AG04450 (cell line): ENCODE results near the gene FNBP1L. TPM values are rescaled to one million over a fixed set of nuclear protein-coding genes. Genes with fewer than 3 reads are reported as not detected.
"Not testable (repeated sequence)": the region's sequence is repeated elsewhere in the genome, so short reads cannot be mapped to it uniquely, and the experiment has no call there.

Experiments used
- CTCF ChIA-PET: fragments of 300-600, 350-600 bp; formaldehyde crosslinking; extraction: SDS; loops from one replicate; lab custom pipeline; 2022; ENCODE audit warnings: antibody characterized with exemption, inconsistent platforms; lab: Charles Lee
- POLR2A ChIA-PET: fragments of 350-600 bp; formaldehyde crosslinking; extraction: SDS; loops from one replicate; lab custom pipeline; 2021; ENCODE audit warnings: antibody characterized with exemption, inconsistent platforms; lab: Yijun Ruan, JAX
- DNase-seq: peaks from one replicate; pipeline ENCODE4 v3.0.0-alpha.2; 2011; ENCODE audit warnings: low read depth, low spot score
- H3K27ac ChIP-seq: one replicate; pipeline ENCODE4 v1.5.1; 2012; ENCODE audit warnings: low read depth, low read length, control low read depth
- H3K27me3 ChIP-seq: one replicate; pipeline ENCODE4 v1.6.0; 2012; ENCODE audit warnings: low read length; ENCODE audit not compliant: control insufficient read depth, insufficient read depth
- H3K4me3 ChIP-seq: 2 replicates; pipeline ENCODE4 v1.5.1; 2011; ENCODE audit warnings: mild to moderate bottlenecking, low read depth, low read length, control low read depth
- H3K9me3 ChIP-seq: 2 replicates; pipeline ENCODE4 v1.5.1; 2012; ENCODE audit warnings: low read length; ENCODE audit not compliant: control insufficient read depth, insufficient read depth
- polyA plus RNA-seq: library from polyadenylated mRNA; depleted of rRNA; stranded (reverse); fragments of >200 nt; gene quantifications from 2 replicates; pipeline ENCODE4 v1.2.3, GENCODE V29; 2011
- TF ChIP-seq, protein P1 (sequence below): IDR thresholded peaks from 2 replicates; pipeline ENCODE4 v1.5.1; 2011; ENCODE audit warnings: low read depth, low read length, control low read depth, inconsistent platforms

Gene FNBP1L
- polyA plus RNA-seq, 1 experiment, result 24.1 TPM

DNA sequence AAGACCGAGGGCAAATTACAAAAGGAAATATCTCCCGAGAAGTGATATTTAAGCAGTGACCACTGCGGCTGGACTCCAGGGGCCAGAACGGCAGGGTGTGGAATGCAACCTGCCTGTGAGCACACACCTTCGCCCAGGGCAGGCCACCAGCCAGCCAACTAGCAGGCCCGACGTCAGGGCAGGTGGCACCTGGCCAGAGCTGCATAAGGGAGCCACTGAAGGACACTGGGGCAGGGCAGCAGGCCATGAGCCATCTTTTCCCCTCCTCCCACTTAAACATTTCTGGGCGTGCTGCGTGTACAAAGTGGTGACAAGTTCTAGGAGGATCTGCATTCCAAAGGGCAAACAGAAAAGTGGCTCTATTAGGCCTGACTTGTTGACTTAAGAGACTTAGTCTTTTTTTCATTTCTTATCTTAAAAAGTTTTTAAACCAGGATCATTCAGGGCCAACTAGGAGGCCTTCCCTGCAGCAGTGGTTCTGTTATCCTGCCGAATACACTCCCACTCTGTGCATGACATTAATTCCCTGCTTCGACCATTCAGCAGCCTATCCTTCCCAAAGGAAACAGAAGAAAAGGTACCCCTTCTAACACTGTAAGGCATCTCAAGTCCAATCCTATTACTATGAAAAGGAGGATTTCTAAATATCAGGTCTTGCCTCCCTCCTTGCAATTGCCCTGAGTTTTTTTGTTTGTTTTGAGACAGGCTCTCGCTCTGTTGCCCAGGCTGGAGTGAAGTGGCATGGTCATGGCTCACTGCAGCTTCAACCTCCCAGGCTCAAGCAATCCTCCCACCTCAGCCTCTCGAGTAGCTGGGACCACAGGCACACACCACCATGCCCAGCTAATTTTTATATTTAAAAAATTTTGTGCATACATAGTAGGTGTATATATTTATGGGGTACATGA is 137.4 kb downstream of the FNBP1L start:
- ChIA-PET POLR2A (no interaction called here), CTCF (no interaction called here)
- Histone ChIP-seq H3K9me3 (no peaks in the 10 kb centered on the region), H3K4me3 (no peak overlapping the region), H3K27me3 (no peaks in the 10 kb centered on the region), H3K27ac (peak overlapping the region; percentile 31)
- DNase-seq, result no peak
- TF ChIP-seq, protein P1, sequence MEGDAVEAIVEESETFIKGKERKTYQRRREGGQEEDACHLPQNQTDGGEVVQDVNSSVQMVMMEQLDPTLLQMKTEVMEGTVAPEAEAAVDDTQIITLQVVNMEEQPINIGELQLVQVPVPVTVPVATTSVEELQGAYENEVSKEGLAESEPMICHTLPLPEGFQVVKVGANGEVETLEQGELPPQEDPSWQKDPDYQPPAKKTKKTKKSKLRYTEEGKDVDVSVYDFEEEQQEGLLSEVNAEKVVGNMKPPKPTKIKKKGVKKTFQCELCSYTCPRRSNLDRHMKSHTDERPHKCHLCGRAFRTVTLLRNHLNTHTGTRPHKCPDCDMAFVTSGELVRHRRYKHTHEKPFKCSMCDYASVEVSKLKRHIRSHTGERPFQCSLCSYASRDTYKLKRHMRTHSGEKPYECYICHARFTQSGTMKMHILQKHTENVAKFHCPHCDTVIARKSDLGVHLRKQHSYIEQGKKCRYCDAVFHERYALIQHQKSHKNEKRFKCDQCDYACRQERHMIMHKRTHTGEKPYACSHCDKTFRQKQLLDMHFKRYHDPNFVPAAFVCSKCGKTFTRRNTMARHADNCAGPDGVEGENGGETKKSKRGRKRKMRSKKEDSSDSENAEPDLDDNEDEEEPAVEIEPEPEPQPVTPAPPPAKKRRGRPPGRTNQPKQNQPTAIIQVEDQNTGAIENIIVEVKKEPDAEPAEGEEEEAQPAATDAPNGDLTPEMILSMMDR, result no peak

DNA sequence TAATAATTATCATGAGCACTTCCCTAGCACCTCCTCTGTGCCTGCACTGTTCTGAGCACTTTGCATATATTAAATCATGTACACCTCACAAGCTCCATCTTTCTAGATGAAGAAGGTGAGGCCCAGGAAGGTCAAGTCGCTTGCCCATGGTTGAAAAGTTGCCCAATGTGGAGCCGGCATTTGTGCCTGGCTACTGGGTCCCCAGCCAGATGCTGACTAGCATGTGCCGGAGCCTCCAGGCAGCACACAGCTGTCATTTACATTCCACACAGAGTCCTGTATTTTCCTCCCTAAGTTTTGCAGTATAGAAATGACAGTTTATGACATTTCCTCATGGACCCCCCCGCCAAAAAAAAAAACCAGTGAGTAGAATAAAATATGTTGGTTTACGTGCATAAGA is 139.4 kb downstream of the FNBP1L start:
- H3K27ac ChIP-seq, result no peak overlapping the region
- no peaks in the 10 kb centered on the region for H3K9me3 ChIP-seq
- H3K27me3 ChIP-seq, result no peaks in the 10 kb centered on the region
- H3K4me3 ChIP-seq, result no peak overlapping the region
- TF ChIP-seq, protein P1, result no peak
- ChIA-PET POLR2A (interaction anchor here (0.6 kb wide), 1 partner anchor 518 kb away, joined by 3 read pairs; no protein-coding TSS in a partner anchor), CTCF (interaction anchor here (0.6 kb wide), 1 partner anchor 32 kb away, joined by 4 read pairs; no protein-coding TSS in a partner anchor)
- no peak for DNase-seq

DNA sequence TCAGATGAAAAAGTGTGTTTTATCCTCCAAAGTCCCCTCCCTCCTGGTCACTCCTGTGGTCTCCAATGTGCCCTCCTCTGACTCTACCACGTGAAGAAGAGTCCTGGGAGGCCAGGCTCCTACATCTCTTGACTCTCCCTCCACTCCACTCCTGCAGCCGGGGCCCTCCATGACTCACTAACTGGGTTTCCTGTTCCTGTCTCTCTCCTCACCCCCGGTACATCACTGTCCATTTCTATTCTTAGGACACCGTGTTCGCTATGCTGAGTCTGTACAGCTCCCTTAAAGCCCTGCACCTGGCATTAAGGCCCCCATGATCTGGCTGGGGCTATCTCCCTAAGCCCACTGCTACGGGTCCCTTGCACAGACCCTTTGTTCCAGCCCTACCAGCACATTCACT is 140.3 kb downstream of the FNBP1L start:
- TF ChIP-seq, protein P1, result no peak
- POLR2A ChIA-PET, result no interaction called here
- H3K9me3 ChIP-seq, result no peaks in the 10 kb centered on the region
- H3K27me3 ChIP-seq, result no peaks in the 10 kb centered on the region
- no peak overlapping the region for H3K27ac ChIP-seq
- no peak overlapping the region for H3K4me3 ChIP-seq
- CTCF ChIA-PET, result no interaction called here
- no peak for DNase-seq

DNA sequence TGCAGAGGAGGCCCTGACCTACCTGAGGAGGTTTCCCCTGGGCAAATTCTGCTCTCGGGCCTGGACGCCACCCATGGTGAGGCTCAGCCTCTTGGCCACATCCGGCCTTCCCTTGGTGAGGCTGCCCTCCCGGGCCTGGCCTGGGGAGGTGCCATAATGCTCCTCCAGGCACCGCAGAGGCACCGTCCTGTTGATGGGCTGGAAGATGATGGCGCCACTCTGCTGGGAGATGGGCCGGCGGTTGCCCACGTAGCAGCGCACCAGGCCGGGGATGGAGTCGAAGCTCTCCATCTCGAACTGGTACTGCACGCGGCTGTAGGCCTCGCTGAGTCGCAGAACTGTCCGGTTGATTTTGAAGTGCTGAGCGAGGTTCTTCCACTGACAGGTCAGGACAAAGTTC is 141.0 kb downstream of the FNBP1L start:
- DNase-seq, result no peak
- ChIA-PET CTCF (interaction anchor here (1.0 to 1.4 kb wide), 2 partner anchors 40 to 255 kb away, joined by 3 to 5 read pairs; no protein-coding TSS in a partner anchor), POLR2A (no interaction called here)
- H3K9me3 ChIP-seq, result no peaks in the 10 kb centered on the region
- TF ChIP-seq, protein P1, result no peak
- no peak overlapping the region for H3K27ac ChIP-seq
- no peaks in the 10 kb centered on the region for H3K27me3 ChIP-seq
- H3K4me3 ChIP-seq, result no peak overlapping the region

DNA sequence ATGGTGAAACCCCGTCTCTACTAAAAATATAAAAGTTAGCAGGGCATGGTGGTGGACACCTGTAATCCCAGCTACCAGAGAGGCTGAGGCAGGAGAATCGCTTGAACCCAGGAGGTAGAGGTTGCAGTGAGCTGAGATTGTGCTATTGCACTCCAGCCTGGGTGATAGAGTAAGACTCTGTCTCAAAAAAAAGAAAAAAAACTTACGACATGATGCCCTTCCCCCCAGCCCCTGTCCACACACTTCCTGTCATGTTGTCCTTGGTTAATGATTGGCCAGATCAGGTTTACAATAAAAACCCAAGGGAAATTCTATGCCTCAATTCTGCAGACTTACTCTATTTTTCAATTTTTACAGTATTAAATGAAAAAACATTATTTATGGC is 143.4 kb downstream of the FNBP1L start:
- POLR2A ChIA-PET, H3K27ac ChIP-seq, DNase-seq, H3K27me3 ChIP-seq, H3K4me3 ChIP-seq, H3K9me3 ChIP-seq: not testable (repeated sequence)
- CTCF ChIA-PET, result interaction anchor here (1.6 kb wide), 1 partner anchor 222 kb away, joined by 4 read pairs; no protein-coding TSS in a partner anchor
